Measurements from ENCODE around the gene LATS1. TPM values are rescaled to one million over a fixed set of nuclear protein-coding genes. Genes with fewer than 3 reads are reported as not detected.
"Not testable (repeated sequence)": the region's sequence is repeated elsewhere in the genome, so short reads cannot be mapped to it uniquely, and the experiment has no call there.

The LATS1 gene
- total RNA-seq, 6 donors from 2014 or later: 23.1 to 34.4 (median 29.9) TPM

GRCh38 chr6:149751239-149751638, 33.3 kb upstream of the LATS1 start:
- no peaks in the 10 kb centered on the region for H3K9me3 ChIP-seq
- H3K27me3 ChIP-seq: no peaks in the 10 kb centered on the region
- no peak for DNase-seq
- no peak for TF ChIP-seq POLR2AphosphoS5 (IDR thresholded peaks at IDR 0.05)
- no peak for TF ChIP-seq CTCF (IDR thresholded peaks at IDR 0.05)
- TF ChIP-seq POLR2A (IDR thresholded peaks at IDR 0.05): no peak
- TF ChIP-seq EP300 (IDR thresholded peaks at IDR 0.05): no peak
- peaks cover 27 to 59% (median 39%) of the 10 kb centered on the region in 4 donors for H3K4me1 ChIP-seq
- H3K4me3 ChIP-seq: peak overlapping the region in 1 of 4 donors; percentile 82
- H3K36me3 ChIP-seq: no peaks in the 10 kb centered on the region
- no peak for ATAC-seq (ENCODE audit: low FRiP score in 2 of 2)
- H3K27ac ChIP-seq: peak overlapping the region in 1 of 4 donors; percentile 98
- 76 to 91% methylated on average over 8 of the region's 8 CpGs for WGBS, 2 donors

DNA sequence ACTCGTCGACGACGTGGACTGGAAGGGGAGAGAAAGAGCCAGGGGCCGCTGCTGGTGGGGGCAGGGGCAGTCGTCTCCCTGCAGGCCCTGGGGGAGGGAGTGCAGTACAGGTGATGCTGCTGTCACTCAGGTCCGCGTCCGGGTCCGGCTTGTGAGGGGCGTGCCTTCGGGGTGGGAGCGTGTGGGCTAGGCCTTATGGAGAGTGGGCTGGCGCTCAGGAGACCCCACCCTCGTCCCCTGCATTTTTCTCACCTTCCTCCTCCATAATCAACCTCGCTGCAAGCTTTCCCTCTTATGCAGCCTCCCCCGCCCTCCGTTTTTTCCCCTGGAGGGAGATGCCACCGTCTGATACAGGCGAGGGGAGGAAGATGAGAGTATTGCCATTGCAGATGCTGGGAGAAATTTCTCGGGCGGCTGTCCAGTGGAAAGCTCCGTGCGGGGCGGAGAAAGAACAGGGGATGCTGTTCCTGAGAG, 32.3 kb upstream of the LATS1 start:
- Histone ChIP-seq H3K4me3 (peak overlapping the region; percentile 81 to 99 (median 90)), H3K27ac (peak overlapping the region; percentile 88 to 98 (median 94)), H3K27me3 (no peaks in the 10 kb centered on the region), H3K36me3 (no peaks in the 10 kb centered on the region), H3K4me1 (peaks cover 29 to 58% (median 42%) of the 10 kb centered on the region in 4 donors), H3K9me3 (no peaks in the 10 kb centered on the region)
- DNase-seq (peak in 1 of 2 donors; percentile 62), ATAC-seq (ENCODE audit: low FRiP score in 2 of 2) (peak; percentile 50 to 70)
- TF ChIP-seq POLR2A (IDR thresholded peaks at IDR 0.05): no peak
- no peak for TF ChIP-seq POLR2AphosphoS5 (IDR thresholded peaks at IDR 0.05)
- TF ChIP-seq EP300 (IDR thresholded peaks at IDR 0.05): no peak
- no peak for TF ChIP-seq CTCF (IDR thresholded peaks at IDR 0.05)
- WGBS, 2 donors: 1 to 2% methylated on average over 23 of the region's 25 CpGs

- Histone ChIP-seq H3K27ac (peak within 1 kb of the TSS; percentile 88 to 98 (median 94)), H3K9me3 (no peaks in the 10 kb centered on the region), H3K27me3 (no peaks in the 10 kb centered on the region), H3K4me3 (peak within 1 kb of the TSS; percentile 81 to 99 (median 90)), H3K4me1 (peaks cover 29 to 62% (median 43%) of the 10 kb centered on the region in 4 donors), H3K36me3 (no peaks in the 10 kb centered on the region)
- WGBS, 2 donors: 0 to 2% methylated on average over 11 to 23 of the region's 60 CpGs
- peak in 1 of 4 donors; percentile 51 for TF ChIP-seq EP300 (IDR thresholded peaks at IDR 0.05)
- peak in 3 of 6 experiments; percentile 15 to 32 (median 21) for TF ChIP-seq CTCF (IDR thresholded peaks at IDR 0.05)
- peak; percentile 95 to 98 for TF ChIP-seq POLR2AphosphoS5 (IDR thresholded peaks at IDR 0.05)
- peak in 3 of 4 donors; percentile 61 to 93 (median 88) for TF ChIP-seq POLR2A (IDR thresholded peaks at IDR 0.05)
- peak; percentile 98 to 99 for ATAC-seq (ENCODE audit: low FRiP score in 2 of 2)
- peak; percentile 95 to 98 for DNase-seq
Observed at GRCh38 chr6:149749594-149750135, 31.8 kb upstream of the LATS1 start, which contains the start of gene PCMT1. Gene PCMT1, plus strand, starts transcription at chr6:149749741. Its CDS starts 161 bp downstream, at chr6:149749902.

DNA sequence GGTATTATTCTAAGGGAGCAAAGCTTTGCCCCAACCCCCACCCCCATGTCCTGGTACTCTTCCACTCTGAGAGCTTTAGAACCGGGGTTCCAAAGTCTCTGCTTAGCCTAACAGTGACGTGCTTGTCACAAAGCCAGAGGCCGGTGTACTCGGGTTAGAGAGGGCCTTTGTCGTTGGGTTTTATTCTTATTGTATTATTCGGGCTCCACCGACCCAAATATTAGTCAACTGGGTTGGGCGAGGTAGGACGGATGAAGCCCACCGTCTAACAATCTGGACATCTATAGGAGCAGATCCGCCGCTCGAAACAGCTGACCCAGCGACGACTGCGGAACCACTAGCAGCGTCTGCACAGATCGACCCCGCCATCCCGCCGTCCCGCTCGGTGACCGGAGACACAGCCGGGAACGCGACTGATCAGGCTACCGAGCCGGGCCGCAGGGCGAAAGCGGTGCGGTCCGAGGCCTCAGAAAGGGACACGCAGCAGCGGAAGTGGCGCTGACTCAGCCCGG, 31.2 kb upstream of the LATS1 start:
- H3K9me3 ChIP-seq, H3K27me3 ChIP-seq, H3K36me3 ChIP-seq, DNase-seq: not testable (repeated sequence)
- ATAC-seq (ENCODE audit: low FRiP score in 2 of 2): peak; percentile 3 to 4
- peak overlapping the region; percentile 88 to 98 (median 94) for H3K27ac ChIP-seq
- WGBS, 2 donors: 0% methylated on average over 3 of the region's 38 CpGs
- peaks cover 29 to 62% (median 41%) of the 10 kb centered on the region in 4 donors for H3K4me1 ChIP-seq
- H3K4me3 ChIP-seq: peak overlapping the region; percentile 81 to 99 (median 90)

GRCh38 chr6:149746147-149746946, 28.4 kb upstream of the LATS1 start, which contains the start of gene NUP43:
Gene NUP43, minus strand, starts transcription at chr6:149746529. Its CDS starts 34 bp downstream, at chr6:149746495.
- peak within 1 kb of the TSS; percentile 64 to 85 (median 82) for H3K27ac ChIP-seq
- DNase-seq: peak; percentile 40 to 91
- TF ChIP-seq POLR2A (IDR thresholded peaks at IDR 0.05) (peak in 1 of 4 donors; percentile 51), EP300 (IDR thresholded peaks at IDR 0.05) (peak in 1 of 4 donors; percentile 10), CTCF (IDR thresholded peaks at IDR 0.05) (peak; percentile 67 to 89 (median 83)), POLR2AphosphoS5 (IDR thresholded peaks at IDR 0.05) (peak; percentile 74 to 94)
- peak within 1 kb of the TSS; percentile 43 to 76 (median 70) for H3K4me3 ChIP-seq
- H3K4me1 ChIP-seq: peaks cover 18 to 36% (median 27%) of the 10 kb centered on the region in 4 donors
- peaks cover 7 to 26% (median 12%) of the 10 kb centered on the region in 4 donors for H3K36me3 ChIP-seq
- no peaks in the 10 kb centered on the region for H3K27me3 ChIP-seq
- WGBS, 2 donors: 6 to 7% methylated on average over 28 to 41 of the region's 41 CpGs
- no peaks in the 10 kb centered on the region for H3K9me3 ChIP-seq
- peak; percentile 87 to 94 for ATAC-seq (ENCODE audit: low FRiP score in 2 of 2)

- peaks cover 9 to 25% (median 17%) of the 10 kb centered on the region in 4 donors for H3K4me1 ChIP-seq
- not testable (repeated sequence) for H3K27me3 ChIP-seq; ATAC-seq (ENCODE audit: low FRiP score in 2 of 2); H3K27ac ChIP-seq; DNase-seq; H3K9me3 ChIP-seq
- peaks cover 12 to 37% (median 21%) of the 10 kb centered on the region in 4 donors for H3K36me3 ChIP-seq
- 78 to 85% methylated on average over 10 of the region's 10 CpGs for WGBS, 2 donors
- peak overlapping the region in 2 of 4 donors; percentile 72 to 76 for H3K4me3 ChIP-seq
Observed at GRCh38 chr6:149745252-149745651, 27.4 kb upstream of the LATS1 start.

Data from upper lobe of left lung (tissue), 6 donors.